HS-27A (cell line): ENCODE results near the gene BDKRB1.

ENCODE experiments used
- DNase-seq: peaks from one replicate; pipeline ENCODE4 v3.0.0-alpha.2; 2012; ENCODE audit warnings: low read depth, missing footprints

Gene BDKRB1

GRCh38 chr14:96261772-96262655 is 6.0 kb downstream of the BDKRB1 start:
- DNase-seq, result no peak

- no peak for DNase-seq
Observed at GRCh38 chr14:96263347-96264199, 7.6 kb downstream of the BDKRB1 start.

- no peak for DNase-seq
Observed at GRCh38 chr14:96264200-96264553, 8.2 kb downstream of the BDKRB1 start.

GRCh38 chr14:96264853-96265252 is 8.8 kb downstream of the BDKRB1 start:
- no peak for DNase-seq

GRCh38 chr14:96265383-96266095 is 9.5 kb downstream of the BDKRB1 start:
- no peak for DNase-seq

GRCh38 chr14:96267336-96267735 is 11.3 kb downstream of the BDKRB1 start:
- no peak for DNase-seq

- DNase-seq, result no peak
Observed at GRCh38 chr14:96267916-96268315, 11.9 kb downstream of the BDKRB1 start.

GRCh38 chr14:96268431-96269358 is 12.7 kb downstream of the BDKRB1 start:
- DNase-seq, result no peak

- DNase-seq, result no peak
Observed at GRCh38 chr14:96269359-96269710, 13.3 kb downstream of the BDKRB1 start.

GRCh38 chr14:96270565-96271420 is 14.8 kb downstream of the BDKRB1 start:
- no peak for DNase-seq

- no peak for DNase-seq
Observed at GRCh38 chr14:96271421-96271762, 15.4 kb downstream of the BDKRB1 start.

- no peak for DNase-seq
Observed at GRCh38 chr14:96272777-96273473, 16.9 kb downstream of the BDKRB1 start.

GRCh38 chr14:96273629-96274028 is 17.6 kb downstream of the BDKRB1 start:
- no peak for DNase-seq

- DNase-seq, result no peak
Observed at GRCh38 chr14:96274122-96274521, 18.1 kb downstream of the BDKRB1 start.

- DNase-seq, result no peak
Observed at GRCh38 chr14:96274543-96274942, 18.5 kb downstream of the BDKRB1 start.

- DNase-seq, result no peak
Observed at GRCh38 chr14:96275177-96276112, 19.4 kb downstream of the BDKRB1 start.

GRCh38 chr14:96277890-96278289 is 21.9 kb downstream of the BDKRB1 start:
- DNase-seq, result no peak

GRCh38 chr14:96279564-96279963 is 23.6 kb downstream of the BDKRB1 start:
- DNase-seq, result no peak

- no peak for DNase-seq
Observed at GRCh38 chr14:96280104-96280503, 24.1 kb downstream of the BDKRB1 start.
